Suprapubic skin (tissue), 4 donors: ENCODE results near the gene LAT. TPM values are rescaled to one million over a fixed set of nuclear protein-coding genes. Genes with fewer than 3 reads are reported as not detected.
A peak's percentile ranks its signal among the peaks of the same experiment; 100 is the strongest.

ENCODE experiments used
- DNase-seq, 2 donors: peaks; one replicate each; pipeline ENCODE4 v3.0.0-alpha.2; 2019; ENCODE audit warnings: low spot score in 2 of 2
- H3K27ac ChIP-seq: fragments of 200-600 bp; sonication (generic); one replicate; pipeline ENCODE4 v1.5.1; 2019
- H3K27me3 ChIP-seq: fragments of 200-600 bp; sonication (generic); one replicate; pipeline ENCODE4 v1.5.1; 2019
- H3K36me3 ChIP-seq: fragments of 200-600 bp; sonication (generic); one replicate; pipeline ENCODE4 v1.5.1; 2019
- H3K4me1 ChIP-seq: fragments of 200-600 bp; sonication (generic); one replicate; pipeline ENCODE4 v1.5.1; 2019
- H3K4me3 ChIP-seq: fragments of 200-600 bp; sonication (generic); one replicate; pipeline ENCODE4 v1.5.1; 2019; ENCODE audit warnings: mild to moderate bottlenecking
- H3K9me3 ChIP-seq: fragments of 200-600 bp; sonication (generic); one replicate; pipeline ENCODE4 v1.5.1; 2019
- CTCF ChIP-seq, 2 donors: fragments of 200-600 bp in 1 of 2; fragments of 450-650 bp in 1 of 2; sonication (generic) in 1 of 2; IDR thresholded peaks; one replicate each; pipeline ENCODE4 v1.5.1; 2016 to 2019; ENCODE audit warnings: antibody characterized with exemption in 2 of 2, mild to moderate bottlenecking in 1 of 2, moderate library complexity in 1 of 2
- EP300 ChIP-seq: sonication (generic); formaldehyde crosslinking; IDR thresholded peaks from one replicate; pipeline ENCODE4 v1.6.1; 2017; ENCODE audit warnings: antibody characterized with exemption
- POLR2A ChIP-seq, 2 donors: fragments of 450-650 bp; IDR thresholded peaks; one replicate each; pipeline ENCODE4 v1.6.1; 2017; ENCODE audit warnings: antibody characterized with exemption in 2 of 2, mild to moderate bottlenecking in 2 of 2, moderate library complexity in 2 of 2
- POLR2AphosphoS5 ChIP-seq, 3 donors: sonication (generic); formaldehyde crosslinking; IDR thresholded peaks; one replicate each; pipeline ENCODE4 v1.6.1; 2017; ENCODE audit warnings: antibody characterized with exemption in 3 of 3
- WGBS: methylation state at CpG from one replicate; pipeline ENCODE4 v1.1.5; 2018; 5-methylcytosine and 5-hydroxymethylcytosine counted together
- total RNA-seq, 4 donors: library from RNA; depleted of rRNA; stranded (reverse); fragments of >200 nt; gene quantifications; one replicate each; pipeline ENCODE4 v1.1.0, GENCODE V29; 2016

LAT gene
- total RNA-seq, 4 donors from 2014 or later = 1.3 to 17.9 (median 9.9) TPM

- WGBS = 63% methylated on average over 3 of the region's 16 CpGs
- Histone ChIP-seq H3K9me3 (no peaks in the 10 kb centered on the region), H3K36me3 (no peaks in the 10 kb centered on the region), H3K4me3 (no peak overlapping the region), H3K27ac (no peak overlapping the region), H3K27me3 (no peaks in the 10 kb centered on the region), H3K4me1 (peaks cover 5% of the 10 kb centered on the region)
- TF ChIP-seq CTCF (IDR thresholded peaks at IDR 0.05) (no peak), EP300 (no peak), POLR2A (IDR thresholded peaks at IDR 0.05) (no peak), POLR2AphosphoS5 (IDR thresholded peaks at IDR 0.05) (no peak)
- peak; percentile 64 to 72 for DNase-seq
These were observed 44.5 kb downstream of the LAT start for GRCh38 chr16:29029168-29029994.

- 84% methylated on average over 7 of the region's 8 CpGs for WGBS
- DNase-seq = peak in 1 of 2 donors; percentile 15
- Histone ChIP-seq H3K4me1 (peaks cover 5% of the 10 kb centered on the region), H3K4me3 (no peak overlapping the region), H3K36me3 (no peaks in the 10 kb centered on the region), H3K27me3 (no peaks in the 10 kb centered on the region), H3K9me3 (no peaks in the 10 kb centered on the region), H3K27ac (no peak overlapping the region)
- TF ChIP-seq EP300 (no peak), POLR2A (IDR thresholded peaks at IDR 0.05) (no peak), POLR2AphosphoS5 (IDR thresholded peaks at IDR 0.05) (no peak), CTCF (IDR thresholded peaks at IDR 0.05) (no peak)
These were observed 45.4 kb downstream of the LAT start for GRCh38 chr16:29030086-29030840.

Other genes starting within 250 kb of the LAT start
- 1 to 10 TPM; 3.3 to 9.5 (median 6.1) TPM for gene NPIPB9, start 233.3 kb upstream of the LAT start, total RNA-seq
- gene ATXN2L, start 162.1 kb upstream of the LAT start, total RNA-seq = 100 to 1,000 TPM in 3 of 4 donors, 10 to 100 TPM in 1; 88.5 to 236 (median 148) TPM
- 100 to 1,000 TPM in 3 of 4 donors, 10 to 100 TPM in 1; 83.0 to 121 (median 107) TPM for gene TUFM, start 138.7 kb upstream of the LAT start, total RNA-seq
- gene SH2B1, start 121.2 kb upstream of the LAT start, total RNA-seq = 10 to 100 TPM; 27.9 to 47.9 (median 37.3) TPM
- under 1 TPM in 2 of 4 donors, not detected in 2; 0.34 to 0.72 TPM for gene ATP2A1, start 106.6 kb upstream of the LAT start, total RNA-seq
- gene RABEP2, start 59.8 kb upstream of the LAT start, total RNA-seq = 100 to 1,000 TPM in 1 of 4 donors, 10 to 100 TPM in 3; 66.7 to 108 (median 81.5) TPM
- gene CD19, start 53.1 kb upstream of the LAT start, total RNA-seq = 1 to 10 TPM in 1 of 4 donors, under 1 TPM in 1, not detected in 2; 0.47 to 2.0 TPM
- 10 to 100 TPM; 26.4 to 65.3 (median 35.1) TPM for gene NFATC2IP, start 34.1 kb upstream of the LAT start, total RNA-seq
- gene SPNS1, start 10.3 kb upstream of the LAT start, total RNA-seq = 10 to 100 TPM; 26.0 to 42.8 (median 32.7) TPM